ENCODE measurements around the gene SLC25A47. TPM values are rescaled to one million over a fixed set of nuclear protein-coding genes. Genes with fewer than 3 reads are reported as not detected.

Gene SLC25A47
- total and polyA plus RNA-seq, 2 donors (not counting 3 experiments of a cell fraction or from before 2014, with no cell fraction given): not detected

GRCh38 chr14:100312877-100313400, 10.2 kb upstream of the SLC25A47 start:
- FAIRE-seq (no peak), DNase-seq (ENCODE audit: low read depth, low spot score) (no peak)
- Histone ChIP-seq H3K79me2 (ENCODE audit: control insufficient read depth, insufficient read depth, low read length) (no peaks in the 10 kb centered on the region), H3K9me3 (replicated peaks; ENCODE audit: control insufficient read depth, insufficient read depth, low read length) (no peaks in the 10 kb centered on the region), H3K27ac (ENCODE audit: insufficient read depth, low read depth, low read length) (no peak overlapping the region), H3K27me3 (ENCODE audit: control insufficient read depth in 2 of 2, insufficient read depth in 2 of 2, low read length in 2 of 2) (no peaks in the 10 kb centered on the region), H3K4me3 (replicated peaks in 1 of 3; ENCODE audit: insufficient read depth in 1 of 3, low read depth in 1 of 3, low read length in 3 of 3) (no peak overlapping the region), H2AFZ (ENCODE audit: low read depth, low read length) (no peak overlapping the region), H3K9ac (replicated peaks; ENCODE audit: extremely low read depth, insufficient read depth, low read length) (no peak overlapping the region), H4K20me1 (replicated peaks; ENCODE audit: control insufficient read depth, extremely low read depth, insufficient read depth, low read length) (no peaks in the 10 kb centered on the region), H3K36me3 (ENCODE audit: control insufficient read depth in 2 of 2, extremely low read depth in 1 of 2, insufficient read depth in 2 of 2, low read length in 2 of 2) (no peaks in the 10 kb centered on the region), H3K9me1 (replicated peaks; ENCODE audit: control insufficient read depth, extremely low read depth, insufficient read depth, low read length) (no peaks in the 10 kb centered on the region), H3K4me1 (ENCODE audit: control insufficient read depth, extremely low read depth, insufficient read depth, low read length) (peaks cover 11% of the 10 kb centered on the region), H3K4me2 (ENCODE audit: insufficient read depth, low read length) (no peak overlapping the region)
- dilution Hi-C loops (cut with MboI; ENCODE audit: extremely low pct_ligation_motif_present, low sequenced_read_pairs) (no loop called here), intact Hi-C loops (cut with micrococcal nuclease) (no loop called here)
- BruUV-seq (replicated peaks): no TSS peak
- TF ChIP-seq POLR2AphosphoS5 (IDR thresholded peaks at IDR 0.05; ENCODE audit: insufficient read depth, low read depth, low read length) (no peak), FOS (IDR thresholded peaks at IDR 0.05; ENCODE audit: borderline replicate concordance, insufficient read depth, low read length) (no peak), EZH2 (IDR thresholded peaks at IDR 0.05; ENCODE audit: borderline replicate concordance, low read depth, low read length, severe bottlenecking) (no peak), CTCF (IDR thresholded peaks at IDR 0.05; ENCODE audit: extremely low read depth in 1 of 2, insufficient read depth in 1 of 2, low read depth in 1 of 2, low read length in 2 of 2) (no peak), MAX (IDR thresholded peaks at IDR 0.05; ENCODE audit: insufficient read depth, insufficient read length) (no peak), MYC (IDR thresholded peaks at IDR 0.05; ENCODE audit: low read depth, low read length) (no peak), POLR2A (IDR thresholded peaks at IDR 0.05; ENCODE audit: low read depth, low read length) (no peak), GATA2 (IDR thresholded peaks at IDR 0.05; ENCODE audit: insufficient read depth, insufficient read length, low read depth, low read length) (no peak), JUN (IDR thresholded peaks at IDR 0.05; ENCODE audit: borderline replicate concordance, insufficient read depth, insufficient read length, low read depth) (no peak)
- CTCF ChIA-PET: interaction anchor here (0.8 kb wide), 1 partner anchor 28 kb away, joined by 3 read pairs; no protein-coding TSS in a partner anchor
- POLR2A ChIA-PET: no interaction called here
